ENCODE results near the gene SLX4IP. TPM values are rescaled to one million over a fixed set of nuclear protein-coding genes. Genes with fewer than 3 reads are reported as not detected.

Gene SLX4IP
- total and polyA plus RNA-seq, 2 donors (not counting 3 experiments of a cell fraction or from before 2014, with no cell fraction given): 1.9 to 4.5 TPM

- Histone ChIP-seq H4K20me1 (replicated peaks; ENCODE audit: control insufficient read depth, extremely low read depth, insufficient read depth, low read length) (no peaks in the 10 kb centered on the region), H3K4me3 (replicated peaks in 1 of 3; ENCODE audit: insufficient read depth in 1 of 3, low read depth in 1 of 3, low read length in 3 of 3) (no peak overlapping the region), H3K9me1 (replicated peaks; ENCODE audit: control insufficient read depth, extremely low read depth, insufficient read depth, low read length) (no peaks in the 10 kb centered on the region), H2AFZ (ENCODE audit: low read depth, low read length) (no peak overlapping the region), H3K36me3 (ENCODE audit: control insufficient read depth in 2 of 2, extremely low read depth in 1 of 2, insufficient read depth in 2 of 2, low read length in 2 of 2) (no peaks in the 10 kb centered on the region), H3K27ac (ENCODE audit: insufficient read depth, low read depth, low read length) (no peak overlapping the region), H3K4me2 (ENCODE audit: insufficient read depth, low read length) (no peak overlapping the region), H3K9me3 (replicated peaks; ENCODE audit: control insufficient read depth, insufficient read depth, low read length) (no peaks in the 10 kb centered on the region), H3K9ac (replicated peaks; ENCODE audit: extremely low read depth, insufficient read depth, low read length) (no peak overlapping the region), H3K79me2 (ENCODE audit: control insufficient read depth, insufficient read depth, low read length) (no peaks in the 10 kb centered on the region), H3K27me3 (ENCODE audit: control insufficient read depth in 2 of 2, insufficient read depth in 2 of 2, low read length in 2 of 2) (no peaks in the 10 kb centered on the region), H3K4me1 (ENCODE audit: control insufficient read depth, extremely low read depth, insufficient read depth, low read length) (peaks cover 20% of the 10 kb centered on the region)
- intact Hi-C loops (cut with micrococcal nuclease): no loop called here
- FAIRE-seq (no peak), DNase-seq (ENCODE audit: low read depth, low spot score) (no peak)
- ChIA-PET CTCF (interaction anchor here (2.1 kb wide), 1 partner anchor 11 kb away, joined by 6 read pairs; no protein-coding TSS in a partner anchor), POLR2A (no interaction called here)
- TF ChIP-seq CTCF (IDR thresholded peaks at IDR 0.05; ENCODE audit: extremely low read depth in 1 of 2, insufficient read depth in 1 of 2, low read depth in 1 of 2, low read length in 2 of 2): no peak
- no peak for TF ChIP-seq POLR2A (IDR thresholded peaks at IDR 0.05; ENCODE audit: low read depth, low read length)
- TF ChIP-seq MYC (IDR thresholded peaks at IDR 0.05; ENCODE audit: low read depth, low read length): no peak
- no peak for TF ChIP-seq JUN (IDR thresholded peaks at IDR 0.05; ENCODE audit: borderline replicate concordance, insufficient read depth, insufficient read length, low read depth)
- no peak for TF ChIP-seq POLR2AphosphoS5 (IDR thresholded peaks at IDR 0.05; ENCODE audit: insufficient read depth, low read depth, low read length)
- TF ChIP-seq MAX (IDR thresholded peaks at IDR 0.05; ENCODE audit: insufficient read depth, insufficient read length): no peak
- no peak for TF ChIP-seq FOS (IDR thresholded peaks at IDR 0.05; ENCODE audit: borderline replicate concordance, insufficient read depth, low read length)
- no peak for TF ChIP-seq GATA2 (IDR thresholded peaks at IDR 0.05; ENCODE audit: insufficient read depth, insufficient read length, low read depth, low read length)
- TF ChIP-seq EZH2 (IDR thresholded peaks at IDR 0.05; ENCODE audit: borderline replicate concordance, low read depth, low read length, severe bottlenecking): no peak
- dilution Hi-C loops (cut with MboI; ENCODE audit: extremely low pct_ligation_motif_present, low sequenced_read_pairs): no loop called here
- BruUV-seq (replicated peaks): no TSS peak
These were observed 195.0 kb downstream of the SLX4IP start for GRCh38 chr20:10629946-10630650.
